NCI-H82 (cell line): ENCODE measurements around the gene DAZ1.
"Not testable (repeated sequence)": the region's sequence is repeated elsewhere in the genome, so short reads cannot be mapped to it uniquely, and the experiment has no call there.

ENCODE experiments used
- DNase-seq: peaks from one replicate; lab custom pipeline; 2025; lab: John Stamatoyannopoulos, UW

DAZ1 gene

GRCh38 chrY:23198908-23199307 is at the start of gene DAZ1:
DAZ1 (minus strand) TSS chrY:23199008; CDS start chrY:23198800, 208 bp downstream.
- not testable (repeated sequence) for DNase-seq

- DNase-seq: not testable (repeated sequence)
Measured at GRCh38 chrY:23219233-23219632, 20.4 kb upstream of the DAZ1 start, which contains the start of gene DAZ2. DAZ2 (plus strand) TSS chrY:23219533; CDS start chrY:23219741, 208 bp downstream.

- not testable (repeated sequence) for DNase-seq
Measured at GRCh38 chrY:23210681-23211080, 11.9 kb upstream of the DAZ1 start.

- not testable (repeated sequence) for DNase-seq
Measured at GRCh38 chrY:23209802-23210495, 11.1 kb upstream of the DAZ1 start.

GRCh38 chrY:23207455-23207854 is 8.6 kb upstream of the DAZ1 start:
- DNase-seq: not testable (repeated sequence)
